Suprapubic skin (tissue), 4 donors: ENCODE measurements around the gene CD44.

Experiments
- POLR2A ChIP-seq, 2 donors: fragments of 450-650 bp; IDR thresholded peaks; one replicate each; pipeline ENCODE4 v1.6.1; 2017; ENCODE audit warnings: antibody characterized with exemption in 2 of 2, mild to moderate bottlenecking in 2 of 2, moderate library complexity in 2 of 2
- POLR2AphosphoS5 ChIP-seq, 3 donors: sonication (generic); formaldehyde crosslinking; IDR thresholded peaks; one replicate each; pipeline ENCODE4 v1.6.1; 2017; ENCODE audit warnings: antibody characterized with exemption in 3 of 3
- TF ChIP-seq, protein P1 (sequence below), 2 donors: fragments of 200-600 bp in 1 of 2; fragments of 450-650 bp in 1 of 2; sonication (generic) in 1 of 2; IDR thresholded peaks; one replicate each; pipeline ENCODE4 v1.5.1; 2016 to 2019; ENCODE audit warnings: antibody characterized with exemption in 2 of 2, mild to moderate bottlenecking in 1 of 2, moderate library complexity in 1 of 2

DNA sequence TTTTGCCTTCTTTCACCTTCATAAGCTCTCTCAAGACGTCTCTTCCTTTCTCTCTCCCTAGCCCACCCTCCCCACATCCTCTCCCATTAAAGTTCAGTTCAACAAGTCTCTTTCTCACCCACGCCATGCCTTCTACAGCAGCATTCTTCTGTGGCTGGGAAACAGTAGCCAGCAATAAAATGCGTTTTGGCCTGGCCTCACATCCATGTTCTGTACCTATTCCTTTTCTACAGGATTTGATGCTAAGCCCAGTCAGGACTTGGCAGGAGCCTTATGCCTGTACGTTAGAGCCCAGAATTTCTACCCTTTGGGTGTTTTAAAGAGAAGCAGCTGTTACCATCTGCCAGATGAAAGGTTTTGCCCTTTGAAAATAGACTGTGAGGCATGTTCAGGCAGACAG lies 7.1 kb upstream of the CD44 start:
- TF ChIP-seq, protein P1, sequence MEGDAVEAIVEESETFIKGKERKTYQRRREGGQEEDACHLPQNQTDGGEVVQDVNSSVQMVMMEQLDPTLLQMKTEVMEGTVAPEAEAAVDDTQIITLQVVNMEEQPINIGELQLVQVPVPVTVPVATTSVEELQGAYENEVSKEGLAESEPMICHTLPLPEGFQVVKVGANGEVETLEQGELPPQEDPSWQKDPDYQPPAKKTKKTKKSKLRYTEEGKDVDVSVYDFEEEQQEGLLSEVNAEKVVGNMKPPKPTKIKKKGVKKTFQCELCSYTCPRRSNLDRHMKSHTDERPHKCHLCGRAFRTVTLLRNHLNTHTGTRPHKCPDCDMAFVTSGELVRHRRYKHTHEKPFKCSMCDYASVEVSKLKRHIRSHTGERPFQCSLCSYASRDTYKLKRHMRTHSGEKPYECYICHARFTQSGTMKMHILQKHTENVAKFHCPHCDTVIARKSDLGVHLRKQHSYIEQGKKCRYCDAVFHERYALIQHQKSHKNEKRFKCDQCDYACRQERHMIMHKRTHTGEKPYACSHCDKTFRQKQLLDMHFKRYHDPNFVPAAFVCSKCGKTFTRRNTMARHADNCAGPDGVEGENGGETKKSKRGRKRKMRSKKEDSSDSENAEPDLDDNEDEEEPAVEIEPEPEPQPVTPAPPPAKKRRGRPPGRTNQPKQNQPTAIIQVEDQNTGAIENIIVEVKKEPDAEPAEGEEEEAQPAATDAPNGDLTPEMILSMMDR (IDR thresholded peaks at IDR 0.05) = no peak
- TF ChIP-seq POLR2AphosphoS5 (IDR thresholded peaks at IDR 0.05) (no peak), POLR2A (IDR thresholded peaks at IDR 0.05) (no peak)
